ENCODE measurements around the gene PFKFB2.

DNA sequence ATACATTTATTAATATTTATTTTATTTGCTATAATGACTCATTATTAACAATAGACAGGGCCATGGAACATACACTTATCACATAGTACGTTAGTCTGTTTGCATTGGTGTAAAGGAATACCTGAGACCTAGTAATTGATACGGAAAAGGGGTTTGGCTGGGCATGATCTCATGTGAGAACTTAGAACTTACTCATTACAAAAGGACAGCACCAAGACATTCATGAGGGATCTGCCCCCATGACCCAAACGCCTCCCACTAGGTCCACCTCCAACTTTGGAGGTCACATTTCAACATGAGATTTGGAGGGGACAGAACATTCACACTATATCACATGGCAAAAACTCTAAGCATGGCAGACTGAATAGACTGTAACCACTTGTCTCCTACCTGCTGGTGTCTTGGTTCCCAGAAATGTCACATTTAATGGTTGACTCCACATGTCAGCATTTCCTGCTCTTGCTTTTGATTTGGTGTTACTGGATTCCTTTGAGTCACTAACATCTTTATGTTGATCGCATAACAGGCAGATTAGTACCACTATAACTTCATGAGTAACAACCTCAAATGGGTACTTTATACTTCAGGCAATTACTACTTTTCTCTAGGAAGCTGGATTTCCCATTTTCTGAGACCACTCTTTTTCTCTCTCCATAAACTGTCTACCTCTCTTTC is 17.1 kb upstream of the PFKFB2 start:
- TF ChIP-seq, protein P1, sequence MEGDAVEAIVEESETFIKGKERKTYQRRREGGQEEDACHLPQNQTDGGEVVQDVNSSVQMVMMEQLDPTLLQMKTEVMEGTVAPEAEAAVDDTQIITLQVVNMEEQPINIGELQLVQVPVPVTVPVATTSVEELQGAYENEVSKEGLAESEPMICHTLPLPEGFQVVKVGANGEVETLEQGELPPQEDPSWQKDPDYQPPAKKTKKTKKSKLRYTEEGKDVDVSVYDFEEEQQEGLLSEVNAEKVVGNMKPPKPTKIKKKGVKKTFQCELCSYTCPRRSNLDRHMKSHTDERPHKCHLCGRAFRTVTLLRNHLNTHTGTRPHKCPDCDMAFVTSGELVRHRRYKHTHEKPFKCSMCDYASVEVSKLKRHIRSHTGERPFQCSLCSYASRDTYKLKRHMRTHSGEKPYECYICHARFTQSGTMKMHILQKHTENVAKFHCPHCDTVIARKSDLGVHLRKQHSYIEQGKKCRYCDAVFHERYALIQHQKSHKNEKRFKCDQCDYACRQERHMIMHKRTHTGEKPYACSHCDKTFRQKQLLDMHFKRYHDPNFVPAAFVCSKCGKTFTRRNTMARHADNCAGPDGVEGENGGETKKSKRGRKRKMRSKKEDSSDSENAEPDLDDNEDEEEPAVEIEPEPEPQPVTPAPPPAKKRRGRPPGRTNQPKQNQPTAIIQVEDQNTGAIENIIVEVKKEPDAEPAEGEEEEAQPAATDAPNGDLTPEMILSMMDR (IDR thresholded peaks at IDR 0.05; ENCODE audit: poor library complexity, severe bottlenecking), result no peak
- no peak for TF ChIP-seq EZH2 (IDR thresholded peaks at IDR 0.05; ENCODE audit: borderline replicate concordance, insufficient read depth, low read length, poor library complexity, severe bottlenecking)
- TF ChIP-seq REST (IDR thresholded peaks at IDR 0.05; ENCODE audit: borderline replicate concordance), result no peak
- TF ChIP-seq POLR2AphosphoS5 (IDR thresholded peaks at IDR 0.05), result no peak
